Measurements from ENCODE around the gene SLTM. TPM values are rescaled to one million over a fixed set of nuclear protein-coding genes. Genes with fewer than 3 reads are reported as not detected.

The SLTM gene
- polyA plus RNA-seq, 1 of the 3 experiments (the other 2 are of a cell fraction) = 54.3 TPM

- TF ChIP-seq USF2 (IDR thresholded peaks at IDR 0.05; ENCODE audit: borderline replicate concordance, low read depth, low read length) = no peak
- no peak for TF ChIP-seq RFX5 (IDR thresholded peaks at IDR 0.05; ENCODE audit: low read length)
- TF ChIP-seq CHD2 (IDR thresholded peaks at IDR 0.05; ENCODE audit: low read length, partially characterized antibody) = no peak
- no peak for TF ChIP-seq USF1 (IDR thresholded peaks at IDR 0.05; ENCODE audit: borderline replicate concordance, low read depth)
- TF ChIP-seq GABPA (IDR thresholded peaks at IDR 0.05; ENCODE audit: low read depth) = no peak
- TF ChIP-seq RAD21 (IDR thresholded peaks at IDR 0.05; ENCODE audit: low read length) = no peak
- no peak for TF ChIP-seq NFIC (IDR thresholded peaks at IDR 0.05; ENCODE audit: borderline replicate concordance)
- no peak for TF ChIP-seq PBX3 (IDR thresholded peaks at IDR 0.05)
- TF ChIP-seq POLR2AphosphoS5 (IDR thresholded peaks at IDR 0.05; ENCODE audit: low read depth, low read length) = no peak
- no peak for TF ChIP-seq FOSL2 (IDR thresholded peaks at IDR 0.05; ENCODE audit: borderline replicate concordance, low read depth)
- no peak for TF ChIP-seq EP300 (IDR thresholded peaks at IDR 0.05; ENCODE audit: borderline replicate concordance in 1 of 2, low read depth in 1 of 2, low read length in 1 of 2)
- no peak for TF ChIP-seq CTCF (IDR thresholded peaks at IDR 0.05)
- H3K27me3 ChIP-seq (ENCODE audit: insufficient read depth) = no peaks in the 10 kb centered on the region
- no peaks in the 10 kb centered on the region for H3K9me2 ChIP-seq
- no peak overlapping the region for H3K4me2 ChIP-seq
- WGBS (ENCODE audit: low lambda C conversion rate) = 93% methylated on average over 5 of the region's 5 CpGs
- peaks cover 28% of the 10 kb centered on the region for H3F3A ChIP-seq (replicated peaks; ENCODE audit: insufficient read depth)
- no peak overlapping the region for H3K9ac ChIP-seq
- no peak overlapping the region for H3K27ac ChIP-seq (ENCODE audit: low read depth in 2 of 2, low read length in 1 of 2)
- no peak overlapping the region for H2AFZ ChIP-seq (ENCODE audit: low read depth)
- peaks cover 6 to 9% of the 10 kb centered on the region in 2 experiments; a peak in 2 of 4 replicates for H3K4me1 ChIP-seq (ENCODE audit: control insufficient read depth in 1 of 2, insufficient read depth in 2 of 2, low read depth in 1 of 2, low read length in 1 of 2)
- POLR2A ChIA-PET = no interaction called here
- CTCF ChIA-PET = interaction anchor here (0.7 to 1.3 kb wide), 2 partner anchors 614 to 699 kb away, joined by 3 read pairs; no protein-coding TSS in a partner anchor
- H3K9me3 ChIP-seq = no peaks in the 10 kb centered on the region
- DNase-seq = no peak
- peaks cover 27 to 57% of the 10 kb centered on the region in 2 experiments for H3K36me3 ChIP-seq (replicated peaks in 1 of 2; ENCODE audit: control insufficient read depth in 1 of 2, insufficient read depth in 2 of 2, low read length in 1 of 2)
- H3K4me3 ChIP-seq (ENCODE audit: low read depth in 2 of 2, low read length in 1 of 2) = no peak overlapping the region
- H3K79me2 ChIP-seq (ENCODE audit: insufficient read depth) = peaks cover 98% of the 10 kb centered on the region
- H4K20me1 ChIP-seq (ENCODE audit: insufficient read depth) = peaks cover 25% of the 10 kb centered on the region
Observed at GRCh38 chr15:58926823-58927222, 6.7 kb downstream of the SLTM start.

GRCh38 chr15:58924327-58924726 lies 9.2 kb downstream of the SLTM start:
- Histone ChIP-seq H3K4me3 (ENCODE audit: low read depth in 2 of 2, low read length in 1 of 2) (no peak overlapping the region), H3K36me3 (replicated peaks in 1 of 2; ENCODE audit: control insufficient read depth in 1 of 2, insufficient read depth in 2 of 2, low read length in 1 of 2) (peaks cover 22 to 51% of the 10 kb centered on the region in 2 experiments)
- TF ChIP-seq USF1 (IDR thresholded peaks at IDR 0.05; ENCODE audit: borderline replicate concordance, low read depth) (no peak), MEF2A (IDR thresholded peaks at IDR 0.05; ENCODE audit: borderline replicate concordance, low read depth) (no peak), REST (IDR thresholded peaks at IDR 0.05; ENCODE audit: low read depth, low read length) (no peak), NFIC (IDR thresholded peaks at IDR 0.05; ENCODE audit: borderline replicate concordance) (no peak), CTCF (IDR thresholded peaks at IDR 0.05) (no peak)

More at GRCh38 chr15:58924327-58924726, 9.2 kb downstream of the SLTM start:
- Histone ChIP-seq H3K9me3 (no peaks in the 10 kb centered on the region), H2AFZ (ENCODE audit: low read depth) (no peak overlapping the region), H3K79me2 (ENCODE audit: insufficient read depth) (peaks cover 98% of the 10 kb centered on the region), H4K20me1 (ENCODE audit: insufficient read depth) (peaks cover 16% of the 10 kb centered on the region), H3K4me1 (ENCODE audit: control insufficient read depth in 1 of 2, insufficient read depth in 2 of 2, low read depth in 1 of 2, low read length in 1 of 2) (peaks cover 0 to 9% of the 10 kb centered on the region in 2 experiments; a peak in 1 of 4 replicates), H3K9ac (no peak overlapping the region), H3K9me2 (no peaks in the 10 kb centered on the region), H3K27ac (ENCODE audit: low read depth in 2 of 2, low read length in 1 of 2) (peak overlapping the region in 1 of 2 experiments; percentile 41; a peak in 1 of 4 replicates), H3K4me2 (0 out of 2 replicates have a peak overlapping the region, but pooled peaks have one; percentile 14), H3F3A (replicated peaks; ENCODE audit: insufficient read depth) (peaks cover 28% of the 10 kb centered on the region), H3K27me3 (ENCODE audit: insufficient read depth) (no peaks in the 10 kb centered on the region)
- ChIA-PET POLR2A (interaction anchor here (0.6 to 0.7 kb wide), 2 partner anchors 18 to 138 kb away, joined by 4 to 5 read pairs; no protein-coding TSS in a partner anchor), CTCF (interaction anchor here (0.6 to 0.7 kb wide), 2 partner anchors 162 to 559 kb away, joined by 3 read pairs; no protein-coding TSS in a partner anchor)
- DNase-seq = no peak
- whole genome bisulfite sequencing (ENCODE audit: low lambda C conversion rate) = 76% methylated on average over 2 of the region's 2 CpGs
